ENCODE data around the gene TNFRSF13B. TPM values are rescaled to one million over a fixed set of nuclear protein-coding genes. Genes with fewer than 3 reads are reported as not detected.

Gene TNFRSF13B
- total and polyA plus RNA-seq, 12 donors = not detected

DNA sequence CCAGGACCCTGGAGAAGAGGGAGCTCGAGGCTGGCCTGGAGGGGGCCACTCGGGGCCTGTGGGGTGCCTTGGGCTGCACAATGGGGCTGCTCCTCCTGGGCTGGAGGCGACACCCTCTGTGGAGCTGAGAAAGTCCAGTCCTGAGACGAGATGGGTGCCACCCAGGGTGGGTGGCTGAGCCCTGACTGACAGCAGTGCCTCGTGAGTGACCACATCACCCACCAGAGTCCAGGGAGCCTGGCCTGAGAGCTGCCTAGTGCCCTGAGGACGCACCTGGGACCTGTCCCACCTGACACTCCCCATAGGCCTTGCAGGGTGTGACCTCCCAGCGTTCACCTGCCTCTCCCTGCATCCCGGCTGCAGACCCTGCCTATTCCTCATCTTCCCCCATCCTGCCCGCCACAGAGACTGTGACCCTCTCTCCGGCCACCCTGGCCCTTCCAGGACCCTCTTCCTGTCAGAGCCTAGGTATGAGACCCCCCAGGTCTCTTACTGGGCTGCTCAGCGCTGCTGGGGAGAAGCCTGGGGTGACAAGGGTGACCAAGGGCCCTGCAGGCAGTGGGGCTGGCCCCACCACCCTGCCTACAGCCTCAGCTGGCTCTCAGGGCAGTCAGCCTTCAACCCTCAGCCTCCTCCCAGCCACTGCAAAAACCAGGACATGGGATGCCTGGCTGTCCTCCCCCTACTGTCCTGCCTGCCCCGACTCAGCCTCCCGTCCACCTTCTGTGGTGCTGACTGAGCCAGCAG, 41.2 kb downstream of the TNFRSF13B start:
- H3K4me3 ChIP-seq = no peak overlapping the region
- no peaks in the 10 kb centered on the region for H3K27me3 ChIP-seq
- no peaks in the 10 kb centered on the region for H3K4me1 ChIP-seq
- ATAC-seq (no peak), DNase-seq (no peak)
- WGBS, 2 donors = 88 to 93% methylated on average over 13 of the region's 13 CpGs
- no peaks in the 10 kb centered on the region for H3K9me3 ChIP-seq
- H3K36me3 ChIP-seq = no peaks in the 10 kb centered on the region
- intact Hi-C loops (cut with DNase I) = no loop called here
- TF ChIP-seq, protein P1, sequence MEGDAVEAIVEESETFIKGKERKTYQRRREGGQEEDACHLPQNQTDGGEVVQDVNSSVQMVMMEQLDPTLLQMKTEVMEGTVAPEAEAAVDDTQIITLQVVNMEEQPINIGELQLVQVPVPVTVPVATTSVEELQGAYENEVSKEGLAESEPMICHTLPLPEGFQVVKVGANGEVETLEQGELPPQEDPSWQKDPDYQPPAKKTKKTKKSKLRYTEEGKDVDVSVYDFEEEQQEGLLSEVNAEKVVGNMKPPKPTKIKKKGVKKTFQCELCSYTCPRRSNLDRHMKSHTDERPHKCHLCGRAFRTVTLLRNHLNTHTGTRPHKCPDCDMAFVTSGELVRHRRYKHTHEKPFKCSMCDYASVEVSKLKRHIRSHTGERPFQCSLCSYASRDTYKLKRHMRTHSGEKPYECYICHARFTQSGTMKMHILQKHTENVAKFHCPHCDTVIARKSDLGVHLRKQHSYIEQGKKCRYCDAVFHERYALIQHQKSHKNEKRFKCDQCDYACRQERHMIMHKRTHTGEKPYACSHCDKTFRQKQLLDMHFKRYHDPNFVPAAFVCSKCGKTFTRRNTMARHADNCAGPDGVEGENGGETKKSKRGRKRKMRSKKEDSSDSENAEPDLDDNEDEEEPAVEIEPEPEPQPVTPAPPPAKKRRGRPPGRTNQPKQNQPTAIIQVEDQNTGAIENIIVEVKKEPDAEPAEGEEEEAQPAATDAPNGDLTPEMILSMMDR (IDR thresholded peaks at IDR 0.05) = no peak
- no peak overlapping the region for H3K27ac ChIP-seq

DNA sequence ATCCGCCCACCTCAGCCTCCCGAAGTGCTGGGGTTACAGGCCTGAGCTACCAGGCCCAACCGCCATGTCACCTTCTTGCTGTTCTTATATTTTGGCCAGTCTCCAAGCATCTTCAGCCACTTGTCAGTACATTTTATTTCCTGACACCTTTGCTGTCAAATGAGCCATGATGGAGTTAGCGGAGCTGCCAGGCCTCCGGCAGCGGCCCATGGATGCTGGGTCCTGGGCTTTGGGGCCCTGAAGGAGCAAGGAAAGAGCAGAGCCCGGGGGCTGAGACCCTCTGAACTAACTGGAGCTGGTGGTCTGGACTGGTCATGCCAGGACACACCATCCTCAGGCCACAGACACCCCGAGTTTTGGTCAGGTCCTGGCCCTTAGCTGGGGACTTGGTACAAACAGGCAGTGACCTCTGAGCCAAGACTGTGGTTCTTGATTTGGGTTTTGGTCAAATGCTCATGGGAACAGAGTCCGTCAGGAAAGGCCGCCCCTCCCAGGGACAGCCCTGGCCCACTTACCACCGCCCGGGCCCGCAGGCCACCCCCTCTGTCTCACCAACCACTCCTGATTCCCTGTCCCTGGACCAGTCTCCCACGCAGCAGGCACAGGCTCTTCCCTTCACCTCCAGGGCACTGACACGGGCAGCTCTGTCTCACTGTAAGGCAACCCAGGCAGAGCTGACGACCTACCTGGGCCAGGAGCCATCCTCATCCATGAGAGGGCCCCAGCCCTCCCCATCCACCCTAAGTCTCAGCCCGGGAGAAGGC, 42.0 kb downstream of the TNFRSF13B start:
- WGBS, 2 donors = 92% methylated on average over 17 of the region's 17 CpGs
- Histone ChIP-seq H3K9me3 (no peaks in the 10 kb centered on the region), H3K36me3 (no peaks in the 10 kb centered on the region), H3K4me1 (no peaks in the 10 kb centered on the region), H3K4me3 (no peak overlapping the region), H3K27me3 (no peaks in the 10 kb centered on the region), H3K27ac (no peak overlapping the region)
- intact Hi-C loops (cut with DNase I) = no loop called here
- no peak for DNase-seq
- no peak for ATAC-seq
- TF ChIP-seq, protein P1 (IDR thresholded peaks at IDR 0.05) = no peak

DNA sequence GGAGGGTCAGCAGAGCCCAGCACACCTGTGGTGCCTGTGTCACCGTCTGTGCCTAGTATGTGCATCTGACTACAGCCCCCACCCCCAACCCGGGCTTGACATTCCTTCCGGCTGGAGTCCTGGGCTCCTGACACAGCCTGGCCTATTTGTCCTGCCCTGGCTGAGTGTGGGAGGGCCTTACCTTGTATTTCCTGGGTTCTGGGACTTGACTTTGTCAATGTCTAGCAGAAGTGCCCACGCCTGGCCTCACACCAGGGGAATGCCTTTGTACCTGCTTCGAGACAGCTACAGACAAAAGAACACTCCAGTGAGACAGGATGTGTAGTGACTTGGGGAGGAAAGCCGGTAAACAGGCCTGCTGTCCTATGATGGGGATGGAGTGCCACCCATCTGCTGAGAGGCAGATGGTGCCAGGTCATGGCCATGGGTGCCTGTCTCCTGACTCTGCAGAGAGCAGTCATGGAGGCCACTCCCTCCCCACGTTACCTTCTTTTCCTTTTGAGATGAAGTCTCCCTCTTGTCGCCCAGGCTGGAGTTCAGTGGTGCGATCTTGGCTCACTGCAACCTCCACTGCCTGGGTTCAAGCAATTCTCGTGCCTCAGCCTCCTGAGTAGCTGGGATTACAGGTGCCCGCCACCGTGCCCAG, 42.8 kb downstream of the TNFRSF13B start:
- ATAC-seq (no peak), DNase-seq (no peak)
- TF ChIP-seq, protein P1 (IDR thresholded peaks at IDR 0.05) = no peak
- Histone ChIP-seq H3K27ac (no peak overlapping the region), H3K27me3 (no peaks in the 10 kb centered on the region), H3K9me3 (no peaks in the 10 kb centered on the region), H3K36me3 (no peaks in the 10 kb centered on the region), H3K4me3 (no peak overlapping the region), H3K4me1 (no peaks in the 10 kb centered on the region)
- intact Hi-C loops (cut with DNase I) = no loop called here
- 75 to 77% methylated on average over 12 of the region's 12 CpGs for WGBS, 2 donors

DNA sequence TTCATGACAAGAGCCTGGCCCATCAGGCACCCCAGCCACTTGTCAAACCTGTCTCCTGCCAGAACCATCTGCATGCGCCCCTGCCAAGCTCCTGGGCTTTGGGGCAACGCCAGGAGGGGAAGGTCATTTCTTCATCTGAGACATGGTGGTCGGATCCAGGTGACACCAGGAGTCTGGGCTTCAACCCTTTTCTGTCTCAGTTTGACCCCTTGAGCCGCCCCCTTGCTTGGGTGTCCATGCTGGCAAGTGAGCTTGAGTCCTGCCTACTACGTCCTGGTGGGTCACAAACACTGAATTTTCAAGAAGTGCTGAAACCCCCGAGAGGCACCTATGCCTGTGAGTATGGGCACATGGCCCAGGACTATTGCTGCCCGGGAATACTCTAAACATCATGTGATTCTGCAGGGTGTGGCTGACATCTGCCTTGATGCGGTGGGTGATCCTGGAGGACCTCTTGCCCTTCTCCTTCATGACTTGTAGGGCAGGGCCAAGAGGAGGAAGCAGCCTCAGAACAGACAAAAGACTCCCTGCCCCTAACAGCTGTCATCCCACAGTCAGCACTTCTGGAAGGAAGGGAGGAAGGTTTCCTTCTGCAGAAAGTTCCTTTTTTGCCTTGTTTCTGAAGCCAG, 43.4 kb downstream of the TNFRSF13B start:
- Histone ChIP-seq H3K4me1 (no peaks in the 10 kb centered on the region), H3K4me3 (no peak overlapping the region), H3K27me3 (no peaks in the 10 kb centered on the region), H3K9me3 (no peaks in the 10 kb centered on the region), H3K36me3 (no peaks in the 10 kb centered on the region), H3K27ac (no peak overlapping the region)
- ATAC-seq (peak in 1 of 8 donors; percentile 53), DNase-seq (no peak)
- TF ChIP-seq, protein P1 (IDR thresholded peaks at IDR 0.05) = no peak
- intact Hi-C loops (cut with DNase I) = no loop called here
- 64% methylated on average over 8 of the region's 8 CpGs for WGBS, 2 donors
